H1 (cell line): Measurements from ENCODE around the gene STAT5A. TPM values are rescaled to one million over a fixed set of nuclear protein-coding genes. Genes with fewer than 3 reads are reported as not detected.

Experiments
- BACH1 ChIP-seq: IDR thresholded peaks from 2 replicates; pipeline ENCODE4 v1.6.1; 2012; ENCODE audit warnings: low read length, improper control_type of control experiment
- EP300 ChIP-seq, 2 experiments: IDR thresholded peaks; 1 replicate in 1 of 2; 2 replicates in 1 of 2; pipeline ENCODE4 v1.6.1; 2011 to 2012; ENCODE audit warnings: low read depth in 2 of 2, low read length in 2 of 2, mild to moderate bottlenecking in 2 of 2, borderline replicate concordance in 1 of 2, inconsistent platforms in 1 of 2, moderate library complexity in 1 of 2
- EZH2 ChIP-seq: fragments of 200-600 bp; sonication (generic); IDR thresholded peaks from 2 replicates; pipeline ENCODE4 v1.7.1; 2012; ENCODE audit warnings: low read depth, mild to moderate bottlenecking, moderate library complexity, low read length, inconsistent platforms; ENCODE audit not compliant: severe bottlenecking
- FOSL1 ChIP-seq: IDR thresholded peaks from 2 replicates; pipeline ENCODE4 v1.6.1; 2011; ENCODE audit warnings: mild to moderate bottlenecking, low read depth, low read length, moderate library complexity; ENCODE audit not compliant: insufficient read depth
- JUN ChIP-seq: IDR thresholded peaks from 2 replicates; pipeline ENCODE4 v1.6.1; 2011; ENCODE audit warnings: low read depth, mild to moderate bottlenecking, improper control_type of control experiment, low read length
- KDM1A ChIP-seq: fragments of 200-600, 300-600 bp; sonication (generic); IDR thresholded peaks from 2 replicates; pipeline ENCODE4 v1.7.1; 2016; ENCODE audit warnings: mild to moderate bottlenecking, low read length, borderline replicate concordance
- KDM5A ChIP-seq: fragments of 200-600 bp; IDR thresholded peaks from 2 replicates; pipeline ENCODE4 v1.7.1; 2012; ENCODE audit warnings: mild to moderate bottlenecking, low read length, inconsistent platforms, mixed read lengths
- SIN3A ChIP-seq, 2 experiments: IDR thresholded peaks in 1 of 2; conservative IDR thresholded peaks in 1 of 2; 2 replicates each; pipeline ENCODE4 v1.6.1; 2011 to 2012; ENCODE audit warnings: low read length in 2 of 2, improper control_type of control experiment in 1 of 2, low read depth in 1 of 2, mild to moderate bottlenecking in 1 of 2
- polyA plus RNA-seq, 7 experiments: library from polyadenylated mRNA; depleted of rRNA in 3 of 7; stranded (reverse) in 5 of 7; unstranded in 2 of 7; fragments of >200 nt in 5 of 7; fragments of 200-250 nt in 2 of 7; gene quantifications; 1 replicate in 5 of 7; 2 replicates in 1 of 7; 4 replicates in 1 of 7; pipeline versions ENCODE4 v1.2.1 to v1.2.3, GENCODE V29; 2011 to 2013; ENCODE audit warnings: missing spikeins in 2 of 7, mixed read lengths in 2 of 7
- total RNA-seq: library from RNA; stranded (reverse); fragmentation: NEBNext Ultra II Directional; extraction: Animal tissue kit (Norgen Biotek cat#: 25700); gene quantifications from 2 replicates; pipeline ENCODE4 v1.2.1, GENCODE V29; 2021

Gene STAT5A
- total and polyA plus RNA-seq, 2 of the 8 experiments (the other 6 are each of a cell fraction or from before 2014, with no cell fraction given): 4.2 to 5.4 TPM

GRCh38 chr17:42305543-42306384 lies 17.5 kb downstream of the STAT5A start (continued):
- TF ChIP-seq EP300 (IDR thresholded peaks at IDR 0.05; ENCODE audit: borderline replicate concordance in 1 of 2, low read depth in 2 of 2, low read length in 2 of 2) (no peak), BACH1 (no peak), SIN3A (conservative IDR thresholded peaks at IDR 0.05 in 1 of 2, IDR thresholded peaks at IDR 0.05 in 1 of 2; ENCODE audit: low read depth in 1 of 2, low read length in 2 of 2) (no peak), KDM1A (no peak), KDM5A (no peak), FOSL1 (no peak), EZH2 (no peak), JUN (no peak)
- TF ChIP-seq, all 59 proteins: peak for 0
